Fibroblast of lung (primary cell): Measurements from ENCODE around the gene TAB2.

Experiments used
- CTCF ChIP-seq, 2 donors: IDR thresholded peaks in 1 of 2; conservative IDR thresholded peaks in 1 of 2; 1 replicate in 1 of 2; 2 replicates in 1 of 2; pipeline ENCODE4 v1.5.1; 2011 to 2012; ENCODE audit warnings: low read length in 2 of 2, control low read depth in 1 of 2, inconsistent platforms in 1 of 2, low read depth in 1 of 2, mild to moderate bottlenecking in 1 of 2
- EZH2 ChIP-seq: IDR thresholded peaks from 2 replicates; pipeline ENCODE4 v1.5.1; 2012; ENCODE audit warnings: low read length, control low read depth, mild to moderate bottlenecking; ENCODE audit errors: missing control alignments

- TF ChIP-seq CTCF (conservative IDR thresholded peaks at IDR 0.05 in 1 of 2, IDR thresholded peaks at IDR 0.05 in 1 of 2; ENCODE audit: low read depth in 1 of 2, low read length in 2 of 2) (no peak), EZH2 (no peak)
These were observed 121.3 kb downstream of the TAB2 start for GRCh38 chr6:149438855-149439254.
